Activated naive CD8-positive, alpha-beta T cell treated with anti-CD3 and anti-CD28 coated beads, Interleukin-2, amount 50 U/mL, for 24 hours (primary cell): ENCODE results near the gene TMEM190.

Source experiments
- ATAC-seq: fragments of 150-1000 bp; cut with Tn5 transposase; one replicate; pipeline ENCODE4 v1.10.0; 2021
- DNase-seq: peaks from one replicate; pipeline ENCODE4 v3.0.0; 2021
- H3K27ac Mint-ChIP-seq: one replicate; pipeline ENCODE4 v1.8.0; 2021; ENCODE audit warnings: mild to moderate bottlenecking, mixed read lengths
- H3K27me3 Mint-ChIP-seq: one replicate; pipeline ENCODE4 v1.8.0; 2021; ENCODE audit warnings: mixed read lengths
- H3K36me3 Mint-ChIP-seq: one replicate; pipeline ENCODE4 v1.8.0; 2021; ENCODE audit warnings: low read depth, mixed read lengths
- H3K4me1 Mint-ChIP-seq: one replicate; pipeline ENCODE4 v1.8.0; 2021; ENCODE audit warnings: mixed read lengths
- H3K4me3 Mint-ChIP-seq: one replicate; pipeline ENCODE4 v1.8.0; 2021; ENCODE audit warnings: mild to moderate bottlenecking, moderate library complexity, mixed read lengths
- H3K9me3 Mint-ChIP-seq: one replicate; pipeline ENCODE4 v1.8.0; 2021; ENCODE audit warnings: mixed read lengths

TMEM190 gene

DNA sequence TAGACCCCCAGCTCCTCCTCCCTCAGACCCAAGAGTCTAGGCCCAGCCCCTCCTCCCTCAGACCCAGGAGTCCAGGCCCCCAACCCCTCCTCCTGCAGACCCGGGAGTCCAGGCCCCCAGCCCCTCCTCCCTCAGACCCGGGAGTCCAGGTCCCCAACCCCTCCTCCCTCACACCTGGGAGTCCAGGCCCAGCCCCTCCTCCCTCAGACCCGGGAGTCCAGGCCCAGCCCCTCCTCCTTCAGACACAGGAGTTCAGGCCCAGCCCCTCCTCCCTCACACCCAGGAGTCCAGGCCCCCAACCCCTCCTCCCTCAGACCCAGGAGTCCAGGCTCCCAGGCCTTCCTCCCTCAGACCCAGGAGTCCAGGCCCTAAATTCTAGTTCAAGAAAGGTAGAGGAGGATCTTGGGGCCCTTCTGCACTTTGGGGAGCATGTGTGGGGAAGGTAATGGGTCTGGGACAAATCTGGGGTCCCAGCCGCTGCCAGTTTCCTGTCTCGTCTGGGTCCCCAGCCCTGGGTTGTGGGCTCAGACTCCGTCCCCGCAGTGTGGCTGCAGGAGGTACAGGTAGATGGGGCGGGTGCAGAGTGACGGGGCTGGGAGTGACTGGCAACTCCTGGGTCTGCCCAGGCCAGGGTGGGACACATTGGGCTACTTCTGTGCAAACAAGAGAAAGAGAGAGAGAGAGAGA is 3.2 kb upstream of the TMEM190 start:
- ATAC-seq (no peak), DNase-seq (no peak)
- Mint-ChIP-seq H3K36me3 (peaks cover 2% of the 10 kb centered on the region), H3K27me3 (peaks cover 39% of the 10 kb centered on the region), H3K4me3 (no peak overlapping the region), H3K27ac (no peak overlapping the region), H3K4me1 (peaks cover 22% of the 10 kb centered on the region), H3K9me3 (no peaks in the 10 kb centered on the region)

DNA sequence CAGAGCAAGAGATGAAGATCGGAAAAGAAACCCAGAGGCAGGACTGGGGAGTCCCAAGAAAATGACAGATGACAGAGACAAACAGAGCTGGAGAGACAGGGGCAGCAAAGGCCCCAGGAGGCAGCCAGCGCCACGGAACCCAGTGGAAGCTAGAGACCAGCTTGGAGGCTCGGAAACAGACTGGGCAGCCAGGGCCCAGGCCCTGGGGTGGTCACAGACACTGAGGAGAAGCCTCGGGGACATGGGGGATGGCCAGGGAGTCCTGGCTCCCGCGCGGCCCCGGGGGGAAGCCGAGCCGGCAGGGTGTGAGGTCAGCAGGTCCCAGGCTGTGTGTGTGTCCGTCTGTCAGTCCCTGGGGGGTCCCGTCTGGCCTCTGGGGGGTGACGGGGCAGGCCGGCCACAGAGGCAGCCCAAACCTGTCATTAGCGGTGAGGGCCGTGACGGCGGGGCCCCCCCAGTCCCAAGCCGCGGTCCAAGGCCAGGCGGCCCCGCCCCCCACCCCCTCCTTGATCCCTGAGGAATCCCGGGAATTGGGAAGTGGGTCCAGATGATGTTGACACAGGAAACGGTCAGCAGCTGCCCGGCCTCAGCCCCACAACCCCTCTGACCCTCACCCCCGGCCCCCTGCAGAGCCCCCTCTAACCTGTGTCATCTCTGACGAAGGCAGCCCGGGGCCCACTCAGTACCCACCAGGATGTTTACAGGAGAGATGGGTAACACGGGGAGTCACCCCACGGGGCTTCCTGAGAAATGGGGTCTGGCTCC is 2.5 kb upstream of the TMEM190 start:
- ATAC-seq = no peak
- no peak overlapping the region for H3K4me3 Mint-ChIP-seq
- no peak for DNase-seq
- peaks cover 2% of the 10 kb centered on the region for H3K36me3 Mint-ChIP-seq
- H3K27me3 Mint-ChIP-seq = peaks cover 39% of the 10 kb centered on the region
- no peak overlapping the region for H3K27ac Mint-ChIP-seq
- H3K4me1 Mint-ChIP-seq = peaks cover 22% of the 10 kb centered on the region
- H3K9me3 Mint-ChIP-seq = no peaks in the 10 kb centered on the region

DNA sequence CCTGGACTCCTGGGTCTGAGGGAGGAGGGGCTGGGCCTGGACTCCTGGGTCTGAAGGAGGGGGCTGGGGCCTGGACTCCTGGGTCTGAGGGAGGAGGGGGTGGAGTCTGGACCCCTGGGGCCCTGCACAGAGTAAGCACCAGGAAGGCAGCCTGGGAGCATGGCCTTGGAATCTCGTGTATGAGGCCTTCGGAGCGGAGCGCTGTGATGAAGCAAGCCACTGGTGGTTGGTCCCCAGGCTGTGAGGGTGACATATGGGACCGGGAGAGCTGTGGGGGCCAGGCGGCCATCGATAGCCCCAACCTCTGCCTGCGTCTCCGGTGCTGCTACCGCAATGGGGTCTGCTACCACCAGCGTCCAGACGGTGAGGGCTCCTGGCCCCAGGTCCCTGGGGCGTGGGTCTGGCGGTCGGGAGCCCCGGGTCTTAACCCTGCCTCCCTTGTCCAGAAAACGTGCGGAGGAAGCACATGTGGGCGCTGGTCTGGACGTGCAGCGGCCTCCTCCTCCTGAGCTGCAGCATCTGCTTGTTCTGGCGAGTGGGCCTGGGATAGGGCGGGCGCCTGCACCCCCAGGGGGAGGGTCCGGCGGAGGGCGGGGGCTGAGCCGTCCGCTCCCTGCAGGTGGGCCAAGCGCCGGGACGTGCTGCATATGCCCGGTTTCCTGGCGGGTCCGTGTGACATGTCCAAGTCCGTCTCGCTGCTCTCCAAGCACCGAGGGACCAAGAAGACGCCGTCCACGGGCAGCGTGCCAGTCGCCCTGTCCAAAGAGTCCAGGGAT is 918 bp downstream of the TMEM190 start:
- Mint-ChIP-seq H3K27ac (no peak overlapping the region), H3K36me3 (peaks cover 4% of the 10 kb centered on the region), H3K4me1 (peaks cover 14% of the 10 kb centered on the region), H3K4me3 (no peak overlapping the region), H3K27me3 (peaks cover 12% of the 10 kb centered on the region), H3K9me3 (no peaks in the 10 kb centered on the region)
- DNase-seq (no peak), ATAC-seq (no peak)

DNA sequence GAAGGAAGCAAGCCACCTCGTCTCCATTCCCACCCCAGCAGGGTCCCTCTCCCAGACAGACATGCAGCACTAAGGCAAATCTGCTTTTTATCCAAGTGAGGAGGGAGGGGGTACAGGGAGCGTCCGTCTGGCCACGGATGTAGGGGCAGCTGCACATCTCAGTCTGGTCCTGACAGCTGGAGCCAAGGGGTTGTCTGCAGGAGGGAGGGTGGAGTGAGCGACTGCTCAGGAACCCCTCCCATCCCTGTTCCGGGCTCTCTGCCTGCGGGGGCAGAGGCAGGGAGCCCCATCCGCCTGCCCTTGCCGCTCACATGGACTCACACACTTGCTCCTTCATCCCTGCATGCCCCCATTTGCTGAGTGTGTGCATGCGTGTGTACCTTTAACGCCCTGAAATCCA is 2.5 kb downstream of the TMEM190 start:
- no peak for ATAC-seq
- peaks cover 4% of the 10 kb centered on the region for H3K36me3 Mint-ChIP-seq
- H3K4me3 Mint-ChIP-seq = no peak overlapping the region
- no peak overlapping the region for H3K27ac Mint-ChIP-seq
- no peak for DNase-seq
- H3K4me1 Mint-ChIP-seq = peaks cover 17% of the 10 kb centered on the region
- H3K27me3 Mint-ChIP-seq = peaks cover 5% of the 10 kb centered on the region
- no peaks in the 10 kb centered on the region for H3K9me3 Mint-ChIP-seq

DNA sequence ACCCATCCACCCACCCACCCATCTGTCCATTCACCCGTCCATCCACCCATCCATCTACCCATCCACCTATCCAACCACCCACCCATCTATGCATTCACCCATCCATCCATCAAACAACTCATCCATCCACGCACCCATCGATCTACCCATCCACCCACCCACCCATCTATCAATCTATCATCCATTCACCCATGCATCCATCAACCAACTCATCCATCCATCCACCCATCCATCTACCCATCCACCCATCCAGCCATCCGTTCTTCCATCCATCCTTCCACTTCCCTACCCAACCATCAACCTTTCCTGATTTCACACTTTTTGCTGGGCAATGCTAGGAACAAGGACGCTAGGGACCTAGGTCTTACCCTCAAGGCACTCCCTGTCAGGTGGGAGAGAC is 5.4 kb downstream of the TMEM190 start:
- DNase-seq (no peak), ATAC-seq (no peak)
- H3K4me1 Mint-ChIP-seq = peaks cover 30% of the 10 kb centered on the region
- H3K4me3 Mint-ChIP-seq = peak overlapping the region; percentile 85
- no peaks in the 10 kb centered on the region for H3K9me3 Mint-ChIP-seq
- H3K27me3 Mint-ChIP-seq = peaks cover 2% of the 10 kb centered on the region
- H3K27ac Mint-ChIP-seq = no peak overlapping the region
- H3K36me3 Mint-ChIP-seq = peaks cover 19% of the 10 kb centered on the region

DNA sequence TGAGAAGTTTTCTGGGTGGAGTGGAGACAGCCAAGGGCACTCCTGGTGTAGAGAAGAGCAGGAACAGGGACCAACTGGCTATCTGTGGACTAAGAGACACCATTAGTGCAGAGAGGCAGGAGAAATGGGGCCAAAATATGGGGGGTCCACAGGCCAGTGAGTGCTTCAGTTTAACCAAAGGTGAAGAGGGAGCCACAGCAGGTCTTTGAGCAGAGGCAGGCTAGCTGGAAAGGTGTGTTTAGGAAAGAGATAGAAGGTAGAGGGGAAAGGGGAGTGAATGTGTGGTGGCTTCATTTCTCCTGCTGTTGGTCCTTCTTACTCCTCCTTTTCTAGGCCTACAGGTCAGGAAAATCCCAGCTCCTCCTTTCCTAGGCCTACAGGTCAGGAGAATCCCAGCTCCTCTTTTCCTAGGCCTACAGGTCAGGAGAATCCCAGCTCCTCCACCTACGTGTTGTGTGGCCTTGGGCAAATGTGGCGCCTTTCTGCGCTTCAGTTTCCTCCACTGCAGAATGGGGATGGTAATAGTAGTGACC is 6.0 kb downstream of the TMEM190 start:
- DNase-seq = no peak
- H3K4me3 Mint-ChIP-seq = peak overlapping the region; percentile 85
- peaks cover 24% of the 10 kb centered on the region for H3K36me3 Mint-ChIP-seq
- H3K27ac Mint-ChIP-seq = peak overlapping the region; percentile 92
- H3K27me3 Mint-ChIP-seq = peaks cover 2% of the 10 kb centered on the region
- no peaks in the 10 kb centered on the region for H3K9me3 Mint-ChIP-seq
- no peak for ATAC-seq
- H3K4me1 Mint-ChIP-seq = peaks cover 36% of the 10 kb centered on the region

GRCh38 chr19:55383279-55384130 is 6.9 kb downstream of the TMEM190 start:
- peak; percentile 7 for ATAC-seq

GRCh38 chr19:55384131-55384919 is 7.7 kb downstream of the TMEM190 start, which contains the start of gene TMEM238:
Gene TMEM238 (minus strand): TSS chr19:55384292. CDS start chr19:55384259, 33 bp downstream.
- Mint-ChIP-seq H3K4me1 (peaks cover 50% of the 10 kb centered on the region), H3K27me3 (peaks cover 2% of the 10 kb centered on the region), H3K36me3 (peaks cover 39% of the 10 kb centered on the region), H3K27ac (peak within 1 kb of the TSS; percentile 99), H3K4me3 (peak within 1 kb of the TSS; percentile 97), H3K9me3 (no peaks in the 10 kb centered on the region)
- peak; percentile 9 for ATAC-seq
- DNase-seq = peak; percentile 58

More at GRCh38 chr19:55383279-55384130, 6.9 kb downstream of the TMEM190 start:
- Mint-ChIP-seq H3K4me3 (peak overlapping the region; percentile 85), H3K9me3 (no peaks in the 10 kb centered on the region), H3K27ac (peak overlapping the region; percentile 92), H3K4me1 (peaks cover 43% of the 10 kb centered on the region), H3K27me3 (peaks cover 2% of the 10 kb centered on the region), H3K36me3 (peaks cover 34% of the 10 kb centered on the region)
- peak; percentile 63 for DNase-seq

DNA sequence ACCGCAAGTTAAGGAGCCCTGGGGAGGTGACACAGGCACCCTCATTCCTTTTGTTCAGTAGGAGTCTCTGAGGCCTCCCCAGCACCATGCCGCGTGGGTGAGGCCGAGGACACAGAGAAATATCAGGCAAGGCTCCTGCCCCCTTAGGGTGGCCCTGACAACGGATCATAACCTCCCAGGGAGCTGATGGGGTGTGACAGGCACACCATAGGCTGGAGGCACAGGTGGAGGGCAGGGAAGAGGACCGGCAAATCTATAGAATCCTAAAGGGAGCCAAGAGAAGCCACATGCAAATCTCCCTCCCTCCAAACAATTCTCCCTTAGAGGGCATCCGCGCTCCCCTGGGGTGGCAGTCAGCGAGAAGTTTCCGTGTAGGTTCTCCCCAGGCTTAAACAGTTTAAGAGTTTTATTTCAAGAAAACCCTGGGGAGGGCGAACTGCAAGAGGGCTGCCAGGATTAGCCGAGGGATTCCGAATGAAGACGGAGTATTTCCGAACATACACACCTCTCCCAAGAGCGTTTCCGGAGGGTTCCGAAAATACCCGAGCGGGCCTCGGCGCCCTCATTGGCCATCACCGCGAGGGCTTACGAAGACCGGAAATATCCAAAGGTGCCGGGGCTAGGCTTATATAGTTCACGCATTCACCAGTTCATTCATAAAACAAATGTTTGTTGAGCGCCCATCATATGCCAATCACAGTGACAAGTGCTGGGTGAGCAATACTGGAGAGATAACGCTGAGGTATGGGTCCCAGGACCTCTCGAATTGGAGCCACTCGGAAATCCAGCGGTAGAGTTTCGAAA is 8.5 kb downstream of the TMEM190 start:
- Mint-ChIP-seq H3K4me3 (peak overlapping the region; percentile 97), H3K27me3 (peaks cover 2% of the 10 kb centered on the region), H3K27ac (peak overlapping the region; percentile 99), H3K4me1 (peaks cover 58% of the 10 kb centered on the region), H3K36me3 (peaks cover 46% of the 10 kb centered on the region), H3K9me3 (no peaks in the 10 kb centered on the region)
- DNase-seq (peak; percentile 96), ATAC-seq (peak; percentile 75)

- H3K4me3 Mint-ChIP-seq = peak within 1 kb of the TSS; percentile 97
- H3K36me3 Mint-ChIP-seq = peaks cover 50% of the 10 kb centered on the region
- DNase-seq (peak; percentile 98), ATAC-seq (peak; percentile 60)
- peaks cover 2% of the 10 kb centered on the region for H3K27me3 Mint-ChIP-seq
- peaks cover 61% of the 10 kb centered on the region for H3K4me1 Mint-ChIP-seq
- H3K27ac Mint-ChIP-seq = peak within 1 kb of the TSS; percentile 99
- no peaks in the 10 kb centered on the region for H3K9me3 Mint-ChIP-seq
Measured at GRCh38 chr19:55385724-55386492, 9.3 kb downstream of the TMEM190 start, which contains the start of gene RPL28. Gene RPL28 (plus strand): TSS chr19:55385932. CDS start chr19:55386358, 426 bp downstream.

DNA sequence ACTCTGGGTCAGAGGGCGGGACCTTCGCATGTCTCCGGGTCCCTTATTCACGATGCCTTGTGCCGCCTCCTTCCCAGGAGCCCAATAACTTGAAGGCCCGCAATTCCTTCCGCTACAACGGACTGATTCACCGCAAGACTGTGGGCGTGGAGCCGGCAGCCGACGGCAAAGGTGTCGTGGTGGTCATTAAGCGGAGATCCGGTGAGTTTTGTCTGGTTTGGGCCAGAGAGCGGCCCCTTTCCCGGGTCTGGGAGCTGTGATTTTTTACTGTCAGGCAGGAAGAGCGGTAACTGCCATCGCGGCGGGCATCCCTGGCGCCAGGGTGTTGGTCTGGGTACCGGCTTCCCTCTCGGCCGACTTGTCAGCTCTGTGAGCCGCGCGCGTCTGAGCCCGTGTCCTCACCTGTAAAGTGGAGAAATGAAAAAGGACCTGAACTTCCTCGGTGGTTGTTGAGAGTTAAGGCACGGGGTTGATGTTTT is 9.9 kb downstream of the TMEM190 start:
- Mint-ChIP-seq H3K27ac (peak overlapping the region; percentile 99), H3K4me3 (peak overlapping the region; percentile 97), H3K9me3 (no peaks in the 10 kb centered on the region), H3K36me3 (peaks cover 49% of the 10 kb centered on the region), H3K4me1 (peaks cover 61% of the 10 kb centered on the region), H3K27me3 (peaks cover 2% of the 10 kb centered on the region)
- DNase-seq (no peak), ATAC-seq (no peak)
